ENCODE results near the gene VWA8. TPM values are rescaled to one million over a fixed set of nuclear protein-coding genes. Genes with fewer than 3 reads are reported as not detected.

The VWA8 gene
- polyA plus RNA-seq, 1 of the 3 experiments (the other 2 are of a cell fraction) = 5.5 TPM

DNA sequence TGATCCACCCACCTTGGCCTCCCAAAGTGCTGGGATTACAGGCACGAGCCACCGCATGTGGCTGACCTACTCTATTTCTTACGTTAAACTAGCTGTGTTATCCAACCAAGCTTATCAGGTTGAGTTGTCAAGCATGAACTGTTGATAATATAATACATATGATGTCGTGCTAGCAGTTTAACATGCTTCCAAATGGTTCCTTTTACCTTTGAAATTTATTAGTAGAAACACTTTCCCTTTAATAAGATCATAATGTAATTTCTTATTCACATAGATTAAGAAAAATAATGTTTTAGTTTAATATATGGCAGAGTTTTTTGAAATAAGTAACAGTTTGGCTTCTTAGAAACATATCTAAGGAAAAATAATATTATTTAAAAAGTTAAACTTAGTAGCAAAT, 34.4 kb upstream of the VWA8 start:
- TF ChIP-seq SIN3A (IDR thresholded peaks at IDR 0.05; ENCODE audit: borderline replicate concordance, low read depth, low read length) (no peak), TCF12 (IDR thresholded peaks at IDR 0.05) (no peak), NFIC (IDR thresholded peaks at IDR 0.05; ENCODE audit: borderline replicate concordance) (no peak), FOXJ3 (CRISPR knock-in tag; IDR thresholded peaks at IDR 0.05) (no peak), EZH2phosphoT487 (IDR thresholded peaks at IDR 0.05; ENCODE audit: borderline replicate concordance, low read depth) (no peak), CHD2 (IDR thresholded peaks at IDR 0.05; ENCODE audit: low read length, partially characterized antibody) (no peak), FOXM1 (IDR thresholded peaks at IDR 0.05; ENCODE audit: low read depth) (no peak), MXI1 (IDR thresholded peaks at IDR 0.05; ENCODE audit: low read depth, low read length) (no peak), NRF1 (IDR thresholded peaks at IDR 0.05; ENCODE audit: low read depth, low read length) (no peak), FOSL2 (IDR thresholded peaks at IDR 0.05; ENCODE audit: borderline replicate concordance, low read depth) (no peak), ELF1 (IDR thresholded peaks at IDR 0.05) (no peak), MEF2A (IDR thresholded peaks at IDR 0.05; ENCODE audit: borderline replicate concordance, low read depth) (no peak)
- TF ChIP-seq, protein P1, sequence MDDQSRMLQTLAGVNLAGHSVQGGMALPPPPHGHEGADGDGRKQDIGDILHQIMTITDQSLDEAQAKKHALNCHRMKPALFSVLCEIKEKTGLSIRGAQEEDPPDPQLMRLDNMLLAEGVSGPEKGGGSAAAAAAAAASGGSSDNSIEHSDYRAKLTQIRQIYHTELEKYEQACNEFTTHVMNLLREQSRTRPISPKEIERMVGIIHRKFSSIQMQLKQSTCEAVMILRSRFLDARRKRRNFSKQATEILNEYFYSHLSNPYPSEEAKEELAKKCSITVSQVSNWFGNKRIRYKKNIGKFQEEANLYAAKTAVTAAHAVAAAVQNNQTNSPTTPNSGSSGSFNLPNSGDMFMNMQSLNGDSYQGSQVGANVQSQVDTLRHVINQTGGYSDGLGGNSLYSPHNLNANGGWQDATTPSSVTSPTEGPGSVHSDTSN (IDR thresholded peaks at IDR 0.05) = no peak
- TF ChIP-seq, protein P2, sequence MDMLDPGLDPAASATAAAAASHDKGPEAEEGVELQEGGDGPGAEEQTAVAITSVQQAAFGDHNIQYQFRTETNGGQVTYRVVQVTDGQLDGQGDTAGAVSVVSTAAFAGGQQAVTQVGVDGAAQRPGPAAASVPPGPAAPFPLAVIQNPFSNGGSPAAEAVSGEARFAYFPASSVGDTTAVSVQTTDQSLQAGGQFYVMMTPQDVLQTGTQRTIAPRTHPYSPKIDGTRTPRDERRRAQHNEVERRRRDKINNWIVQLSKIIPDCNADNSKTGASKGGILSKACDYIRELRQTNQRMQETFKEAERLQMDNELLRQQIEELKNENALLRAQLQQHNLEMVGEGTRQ (IDR thresholded peaks at IDR 0.05; ENCODE audit: borderline replicate concordance, low read depth, low read length) = no peak
- TF ChIP-seq, protein P3, sequence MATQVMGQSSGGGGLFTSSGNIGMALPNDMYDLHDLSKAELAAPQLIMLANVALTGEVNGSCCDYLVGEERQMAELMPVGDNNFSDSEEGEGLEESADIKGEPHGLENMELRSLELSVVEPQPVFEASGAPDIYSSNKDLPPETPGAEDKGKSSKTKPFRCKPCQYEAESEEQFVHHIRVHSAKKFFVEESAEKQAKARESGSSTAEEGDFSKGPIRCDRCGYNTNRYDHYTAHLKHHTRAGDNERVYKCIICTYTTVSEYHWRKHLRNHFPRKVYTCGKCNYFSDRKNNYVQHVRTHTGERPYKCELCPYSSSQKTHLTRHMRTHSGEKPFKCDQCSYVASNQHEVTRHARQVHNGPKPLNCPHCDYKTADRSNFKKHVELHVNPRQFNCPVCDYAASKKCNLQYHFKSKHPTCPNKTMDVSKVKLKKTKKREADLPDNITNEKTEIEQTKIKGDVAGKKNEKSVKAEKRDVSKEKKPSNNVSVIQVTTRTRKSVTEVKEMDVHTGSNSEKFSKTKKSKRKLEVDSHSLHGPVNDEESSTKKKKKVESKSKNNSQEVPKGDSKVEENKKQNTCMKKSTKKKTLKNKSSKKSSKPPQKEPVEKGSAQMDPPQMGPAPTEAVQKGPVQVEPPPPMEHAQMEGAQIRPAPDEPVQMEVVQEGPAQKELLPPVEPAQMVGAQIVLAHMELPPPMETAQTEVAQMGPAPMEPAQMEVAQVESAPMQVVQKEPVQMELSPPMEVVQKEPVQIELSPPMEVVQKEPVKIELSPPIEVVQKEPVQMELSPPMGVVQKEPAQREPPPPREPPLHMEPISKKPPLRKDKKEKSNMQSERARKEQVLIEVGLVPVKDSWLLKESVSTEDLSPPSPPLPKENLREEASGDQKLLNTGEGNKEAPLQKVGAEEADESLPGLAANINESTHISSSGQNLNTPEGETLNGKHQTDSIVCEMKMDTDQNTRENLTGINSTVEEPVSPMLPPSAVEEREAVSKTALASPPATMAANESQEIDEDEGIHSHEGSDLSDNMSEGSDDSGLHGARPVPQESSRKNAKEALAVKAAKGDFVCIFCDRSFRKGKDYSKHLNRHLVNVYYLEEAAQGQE (IDR thresholded peaks at IDR 0.05; ENCODE audit: low read depth, low read length) = no peak
- TF ChIP-seq, protein P4, sequence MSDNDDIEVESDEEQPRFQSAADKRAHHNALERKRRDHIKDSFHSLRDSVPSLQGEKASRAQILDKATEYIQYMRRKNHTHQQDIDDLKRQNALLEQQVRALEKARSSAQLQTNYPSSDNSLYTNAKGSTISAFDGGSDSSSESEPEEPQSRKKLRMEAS (IDR thresholded peaks at IDR 0.05; ENCODE audit: low read depth) = no peak
- Histone ChIP-seq H3K4me1 (ENCODE audit: control insufficient read depth in 1 of 2, insufficient read depth in 2 of 2, low read depth in 1 of 2, low read length in 1 of 2) (no peaks in the 10 kb centered on the region), H3K4me2 (no peak overlapping the region), H3K9me2 (no peaks in the 10 kb centered on the region), H3K9ac (no peak overlapping the region), H4K20me1 (ENCODE audit: insufficient read depth) (no peaks in the 10 kb centered on the region), H3K27ac (ENCODE audit: low read depth in 2 of 2, low read length in 1 of 2) (no peak overlapping the region), H2AFZ (ENCODE audit: low read depth) (no peak overlapping the region), H3K9me3 (no peaks in the 10 kb centered on the region), H3F3A (replicated peaks; ENCODE audit: insufficient read depth) (no peaks in the 10 kb centered on the region), H3K27me3 (ENCODE audit: insufficient read depth) (no peaks in the 10 kb centered on the region), H3K4me3 (ENCODE audit: low read depth in 2 of 2, low read length in 1 of 2) (no peak overlapping the region), H3K79me2 (ENCODE audit: insufficient read depth) (no peaks in the 10 kb centered on the region), H3K36me3 (replicated peaks in 1 of 2; ENCODE audit: control insufficient read depth in 1 of 2, insufficient read depth in 2 of 2, low read length in 1 of 2) (no peaks in the 10 kb centered on the region)
- ChIA-PET CTCF (no interaction called here), POLR2A (no interaction called here)
- WGBS (ENCODE audit: low lambda C conversion rate) = 85% methylated on average over 4 of the region's 4 CpGs
- DNase-seq = no peak
